HEK293 (cell line): ENCODE data around the gene MSI2.

Source experiments
- BCL11A ChIP-seq: fragments of 450-650 bp; formaldehyde crosslinking; IDR thresholded peaks from 2 replicates; pipeline ENCODE4 v1.5.1; 2016; ENCODE audit warnings: low read depth, missing biosample characterization, missing genetic modification characterization
- CTCF ChIP-seq: fragments of 450-650 bp; formaldehyde crosslinking; IDR thresholded peaks from 2 replicates; pipeline ENCODE4 v1.5.1; 2016; ENCODE audit warnings: missing biosample characterization, missing genetic modification characterization
- KLF16 ChIP-seq: fragments of 450-650 bp; formaldehyde crosslinking; IDR thresholded peaks from 2 replicates; pipeline ENCODE4 v1.5.1; 2017; ENCODE audit warnings: missing biosample characterization, missing genetic modification characterization
- SP2 ChIP-seq: fragments of 450-650 bp; formaldehyde crosslinking; IDR thresholded peaks from 2 replicates; pipeline ENCODE4 v1.5.1; 2016; ENCODE audit warnings: missing biosample characterization, missing genetic modification characterization
- ZEB2 ChIP-seq: fragments of 450-650 bp; formaldehyde crosslinking; IDR thresholded peaks from 2 replicates; pipeline ENCODE4 v1.5.1; 2016; ENCODE audit warnings: missing biosample characterization, missing genetic modification characterization
- ZNF146 ChIP-seq: fragments of 450-650 bp; formaldehyde crosslinking; IDR thresholded peaks from 2 replicates; pipeline ENCODE4 v1.5.1; 2016; ENCODE audit warnings: missing biosample characterization, missing genetic modification characterization
- ZNF24 ChIP-seq: fragments of 450-650 bp; formaldehyde crosslinking; IDR thresholded peaks from 2 replicates; pipeline ENCODE4 v1.5.1; 2016; ENCODE audit warnings: missing biosample characterization, missing genetic modification characterization
- ZNF670 ChIP-seq: fragments of 450-650 bp; formaldehyde crosslinking; IDR thresholded peaks from 2 replicates; pipeline ENCODE4 v1.5.1; 2016; ENCODE audit warnings: missing biosample characterization, missing genetic modification characterization, low read depth
- TF ChIP-seq, protein P1 (sequence below): fragments of 450-650 bp; formaldehyde crosslinking; IDR thresholded peaks from 2 replicates; pipeline ENCODE4 v1.5.1; 2017; ENCODE audit warnings: missing biosample characterization, missing genetic modification characterization
- TF ChIP-seq, protein P2 (sequence below): fragments of 450-650 bp; formaldehyde crosslinking; IDR thresholded peaks from 2 replicates; pipeline ENCODE4 v1.5.1; 2016; ENCODE audit warnings: missing biosample characterization, missing genetic modification characterization

DNA sequence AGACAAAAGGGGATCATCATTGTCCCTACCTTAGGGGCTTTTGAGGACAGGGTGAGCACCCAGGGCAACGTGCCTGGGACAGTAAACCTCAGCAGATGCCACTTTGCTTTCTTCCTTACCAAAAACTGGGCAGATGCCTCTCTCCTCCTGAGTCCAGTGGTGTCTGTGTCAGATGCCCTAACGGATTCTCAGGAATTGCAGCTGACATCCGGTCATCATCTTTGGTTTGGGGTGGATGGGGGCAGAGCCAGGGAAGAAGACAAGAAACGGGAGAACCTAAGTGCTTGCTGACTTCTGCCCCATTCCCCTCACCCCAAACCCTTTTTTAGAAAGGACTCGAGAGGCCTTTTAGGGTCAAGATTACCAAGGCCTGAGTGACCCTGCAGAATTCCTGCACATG is 187.5 kb downstream of the MSI2 start:
- TF ChIP-seq, protein P1, sequence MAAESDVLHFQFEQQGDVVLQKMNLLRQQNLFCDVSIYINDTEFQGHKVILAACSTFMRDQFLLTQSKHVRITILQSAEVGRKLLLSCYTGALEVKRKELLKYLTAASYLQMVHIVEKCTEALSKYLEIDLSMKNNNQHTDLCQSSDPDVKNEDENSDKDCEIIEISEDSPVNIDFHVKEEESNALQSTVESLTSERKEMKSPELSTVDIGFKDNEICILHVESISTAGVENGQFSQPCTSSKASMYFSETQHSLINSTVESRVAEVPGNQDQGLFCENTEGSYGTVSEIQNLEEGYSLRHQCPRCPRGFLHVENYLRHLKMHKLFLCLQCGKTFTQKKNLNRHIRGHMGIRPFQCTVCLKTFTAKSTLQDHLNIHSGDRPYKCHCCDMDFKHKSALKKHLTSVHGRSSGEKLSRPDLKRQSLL: no peak
- TF ChIP-seq CTCF: no peak
- no peak for TF ChIP-seq BCL11A (tag by site-specific recombination)
- TF ChIP-seq SP2: no peak
- TF ChIP-seq ZNF670 (tag by site-specific recombination): no peak
- TF ChIP-seq KLF16 (tag by site-specific recombination): no peak
- TF ChIP-seq ZNF146 (tag by site-specific recombination): no peak
- TF ChIP-seq, protein P2, sequence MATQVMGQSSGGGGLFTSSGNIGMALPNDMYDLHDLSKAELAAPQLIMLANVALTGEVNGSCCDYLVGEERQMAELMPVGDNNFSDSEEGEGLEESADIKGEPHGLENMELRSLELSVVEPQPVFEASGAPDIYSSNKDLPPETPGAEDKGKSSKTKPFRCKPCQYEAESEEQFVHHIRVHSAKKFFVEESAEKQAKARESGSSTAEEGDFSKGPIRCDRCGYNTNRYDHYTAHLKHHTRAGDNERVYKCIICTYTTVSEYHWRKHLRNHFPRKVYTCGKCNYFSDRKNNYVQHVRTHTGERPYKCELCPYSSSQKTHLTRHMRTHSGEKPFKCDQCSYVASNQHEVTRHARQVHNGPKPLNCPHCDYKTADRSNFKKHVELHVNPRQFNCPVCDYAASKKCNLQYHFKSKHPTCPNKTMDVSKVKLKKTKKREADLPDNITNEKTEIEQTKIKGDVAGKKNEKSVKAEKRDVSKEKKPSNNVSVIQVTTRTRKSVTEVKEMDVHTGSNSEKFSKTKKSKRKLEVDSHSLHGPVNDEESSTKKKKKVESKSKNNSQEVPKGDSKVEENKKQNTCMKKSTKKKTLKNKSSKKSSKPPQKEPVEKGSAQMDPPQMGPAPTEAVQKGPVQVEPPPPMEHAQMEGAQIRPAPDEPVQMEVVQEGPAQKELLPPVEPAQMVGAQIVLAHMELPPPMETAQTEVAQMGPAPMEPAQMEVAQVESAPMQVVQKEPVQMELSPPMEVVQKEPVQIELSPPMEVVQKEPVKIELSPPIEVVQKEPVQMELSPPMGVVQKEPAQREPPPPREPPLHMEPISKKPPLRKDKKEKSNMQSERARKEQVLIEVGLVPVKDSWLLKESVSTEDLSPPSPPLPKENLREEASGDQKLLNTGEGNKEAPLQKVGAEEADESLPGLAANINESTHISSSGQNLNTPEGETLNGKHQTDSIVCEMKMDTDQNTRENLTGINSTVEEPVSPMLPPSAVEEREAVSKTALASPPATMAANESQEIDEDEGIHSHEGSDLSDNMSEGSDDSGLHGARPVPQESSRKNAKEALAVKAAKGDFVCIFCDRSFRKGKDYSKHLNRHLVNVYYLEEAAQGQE (tag by site-specific recombination): no peak
- no peak for TF ChIP-seq ZEB2 (tag by site-specific recombination)
- TF ChIP-seq ZNF24 (tag by site-specific recombination): no peak
